Loucy (cell line): ENCODE measurements around the gene INHBC.

Experiments used
- H2AFZ ChIP-seq: fragments of 200-600 bp; sonication (generic); 2 replicates; pipeline ENCODE4 v1.6.0; 2016; ENCODE audit warnings: antibody characterized with exemption, mild to moderate bottlenecking, low read length, moderate library complexity
- H3F3A ChIP-seq: fragments of 200-600 bp; 2 replicates; pipeline ENCODE4 v1.6.0; 2016; ENCODE audit warnings: antibody characterized with exemption, low read depth, mild to moderate bottlenecking
- H3K27me3 ChIP-seq: fragments of 200-600 bp; sonication (generic); 2 replicates; pipeline ENCODE4 v1.6.1; 2014; ENCODE audit warnings: low read length, mild to moderate bottlenecking; ENCODE audit not compliant: insufficient read depth, poor library complexity, severe bottlenecking
- H3K36me3 ChIP-seq: fragments of 200-600 bp; sonication (generic); 2 replicates; pipeline ENCODE4 v1.6.1; 2016; ENCODE audit warnings: low read length; ENCODE audit not compliant: insufficient read depth
- H3K4me1 ChIP-seq: fragments of 200-600 bp; sonication (generic); 2 replicates; pipeline ENCODE4 v1.5.1; 2014; ENCODE audit warnings: low read length, mild to moderate bottlenecking; ENCODE audit not compliant: insufficient read depth, poor library complexity, severe bottlenecking
- H3K4me2 ChIP-seq: fragments of 200-600 bp; sonication (generic); 2 replicates; pipeline ENCODE4 v1.6.0; 2014; ENCODE audit warnings: antibody characterized with exemption, low read length, low read depth, mild to moderate bottlenecking; ENCODE audit not compliant: poor library complexity, severe bottlenecking
- H3K4me3 ChIP-seq: fragments of 200-600 bp; sonication (generic); 2 replicates; pipeline ENCODE4 v1.5.1; 2014; ENCODE audit warnings: low read length, mild to moderate bottlenecking, mixed read lengths; ENCODE audit not compliant: poor library complexity, severe bottlenecking
- H3K79me2 ChIP-seq: fragments of 200-600 bp; sonication (generic); 2 replicates; pipeline ENCODE4 v1.6.1; 2014; ENCODE audit warnings: low read length; ENCODE audit not compliant: insufficient read depth
- H3K9ac ChIP-seq: fragments of 200-600 bp; sonication (generic); 2 replicates; pipeline ENCODE4 v1.6.0; 2014; ENCODE audit warnings: mild to moderate bottlenecking, low read depth, low read length, moderate library complexity; ENCODE audit not compliant: poor library complexity, severe bottlenecking
- H3K9me2 ChIP-seq: fragments of 200-600 bp; sonication (generic); replicated peaks from 2 replicates; pipeline ENCODE4 v1.6.1; 2016; ENCODE audit warnings: low read depth, low read length, mixed read lengths
- H3K9me3 ChIP-seq: fragments of 200-600 bp; sonication (generic); 2 replicates; pipeline ENCODE4 v1.6.1; 2014; ENCODE audit warnings: mild to moderate bottlenecking, antibody characterized with exemption, low read length, low read depth; ENCODE audit not compliant: insufficient read depth
- H4K20me1 ChIP-seq: fragments of 200-600 bp; sonication (generic); 2 replicates; pipeline ENCODE4 v1.6.0; 2014; ENCODE audit warnings: antibody characterized with exemption, low read length, mild to moderate bottlenecking; ENCODE audit not compliant: insufficient read depth, poor library complexity, severe bottlenecking
- EZH2phosphoT487 ChIP-seq: fragments of 200-600 bp; IDR thresholded peaks from 2 replicates; pipeline ENCODE4 v1.6.1; 2018; ENCODE audit warnings: antibody characterized with exemption, mild to moderate bottlenecking, moderate library complexity, borderline replicate concordance
- TF ChIP-seq, protein P1 (sequence below): fragments of 200-600 bp; sonication (generic); conservative IDR thresholded peaks from 2 replicates; pipeline ENCODE4 v1.5.1; 2014; ENCODE audit warnings: mild to moderate bottlenecking, antibody characterized with exemption, low read length

Gene INHBC

DNA sequence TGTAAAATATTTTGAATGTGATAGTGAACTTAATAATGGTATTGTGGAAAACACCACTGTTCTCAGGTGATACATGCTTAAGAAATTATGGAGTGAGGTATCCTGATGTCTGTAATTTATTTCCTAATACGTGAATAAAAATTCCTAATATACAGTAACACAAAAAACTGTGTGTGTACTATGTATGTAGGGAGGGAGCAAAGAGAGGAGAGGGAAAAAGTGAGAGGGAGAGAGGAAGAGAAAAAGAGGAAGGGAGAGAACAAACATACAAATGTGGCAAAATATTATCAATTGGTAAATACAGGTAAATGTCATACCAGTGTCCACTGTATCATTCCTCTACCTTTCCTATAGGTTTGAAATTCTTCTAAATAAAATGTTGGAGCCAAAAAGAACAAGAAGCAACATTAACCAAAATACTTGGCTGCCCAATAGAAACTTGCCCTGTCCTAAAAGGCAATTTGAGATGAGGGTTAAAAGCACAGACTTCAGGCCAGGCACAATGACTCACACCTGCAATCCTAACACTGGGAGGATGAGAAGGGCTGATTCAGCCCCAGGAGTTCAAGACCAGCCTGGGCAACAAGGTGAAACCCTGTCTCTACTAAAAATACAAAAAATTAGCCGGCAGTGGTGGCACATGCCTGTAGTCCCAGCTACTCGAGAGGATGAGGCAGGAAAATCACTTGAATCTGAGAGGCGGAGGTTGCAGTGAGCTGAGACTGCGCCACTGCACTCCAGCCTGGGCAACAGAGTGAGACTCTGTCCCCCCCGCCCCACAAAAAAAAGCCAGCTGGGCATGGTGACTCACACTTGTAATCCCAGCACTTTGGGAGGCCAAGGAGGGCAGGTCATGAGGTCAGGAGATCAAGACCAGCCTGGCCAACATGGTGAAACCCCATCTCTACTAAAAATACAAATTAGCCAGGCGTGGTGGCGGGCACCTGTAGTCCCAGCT lies 18.3 kb upstream of the INHBC start:
- H3K27me3 ChIP-seq, result no peaks in the 10 kb centered on the region
- no peak overlapping the region for H3K9ac ChIP-seq
- no peaks in the 10 kb centered on the region; the same call in 1 of the 2 replicates for H3K79me2 ChIP-seq
- H4K20me1 ChIP-seq, result no peaks in the 10 kb centered on the region
- peaks cover 4% of the 10 kb centered on the region for H3K4me1 ChIP-seq
- no peak overlapping the region for H3K4me2 ChIP-seq
- no peak for TF ChIP-seq EZH2phosphoT487
- TF ChIP-seq, protein P1, sequence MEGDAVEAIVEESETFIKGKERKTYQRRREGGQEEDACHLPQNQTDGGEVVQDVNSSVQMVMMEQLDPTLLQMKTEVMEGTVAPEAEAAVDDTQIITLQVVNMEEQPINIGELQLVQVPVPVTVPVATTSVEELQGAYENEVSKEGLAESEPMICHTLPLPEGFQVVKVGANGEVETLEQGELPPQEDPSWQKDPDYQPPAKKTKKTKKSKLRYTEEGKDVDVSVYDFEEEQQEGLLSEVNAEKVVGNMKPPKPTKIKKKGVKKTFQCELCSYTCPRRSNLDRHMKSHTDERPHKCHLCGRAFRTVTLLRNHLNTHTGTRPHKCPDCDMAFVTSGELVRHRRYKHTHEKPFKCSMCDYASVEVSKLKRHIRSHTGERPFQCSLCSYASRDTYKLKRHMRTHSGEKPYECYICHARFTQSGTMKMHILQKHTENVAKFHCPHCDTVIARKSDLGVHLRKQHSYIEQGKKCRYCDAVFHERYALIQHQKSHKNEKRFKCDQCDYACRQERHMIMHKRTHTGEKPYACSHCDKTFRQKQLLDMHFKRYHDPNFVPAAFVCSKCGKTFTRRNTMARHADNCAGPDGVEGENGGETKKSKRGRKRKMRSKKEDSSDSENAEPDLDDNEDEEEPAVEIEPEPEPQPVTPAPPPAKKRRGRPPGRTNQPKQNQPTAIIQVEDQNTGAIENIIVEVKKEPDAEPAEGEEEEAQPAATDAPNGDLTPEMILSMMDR, result no peak
- no peaks in the 10 kb centered on the region for H3K9me3 ChIP-seq
- no peaks in the 10 kb centered on the region for H3F3A ChIP-seq
- no peaks in the 10 kb centered on the region for H3K36me3 ChIP-seq
- H3K4me3 ChIP-seq, result no peak overlapping the region
- H3K9me2 ChIP-seq, result no peaks in the 10 kb centered on the region
- no peak overlapping the region for H2AFZ ChIP-seq

GRCh38 chr12:57418255-57418654 lies 16.3 kb upstream of the INHBC start:
- H3K79me2 ChIP-seq, result peaks cover 3% of the 10 kb centered on the region; the same call in 1 of the 2 replicates
- TF ChIP-seq, protein P1, result no peak
- no peak for TF ChIP-seq EZH2phosphoT487
- H3F3A ChIP-seq, result no peaks in the 10 kb centered on the region

DNA sequence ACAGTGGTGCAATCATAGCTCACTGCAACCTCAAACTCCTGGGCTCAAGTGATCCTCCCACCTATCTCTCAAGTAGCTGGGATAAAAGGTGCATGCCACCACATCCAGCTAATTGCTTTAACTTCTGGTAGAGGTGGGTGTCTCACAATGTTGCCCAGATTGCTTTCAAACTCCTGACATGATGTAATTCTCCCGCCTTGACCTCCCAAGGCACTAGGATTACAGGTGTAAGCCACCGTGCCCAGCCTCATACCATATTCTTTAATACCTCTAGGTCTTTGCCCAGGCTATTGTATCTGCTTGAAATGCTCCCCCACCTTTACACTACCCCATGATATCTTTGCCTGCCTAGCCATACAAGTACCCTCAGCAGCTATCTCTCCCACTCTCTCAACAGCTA lies 15.1 kb upstream of the INHBC start:
- no peaks in the 10 kb centered on the region for H3K9me3 ChIP-seq
- no peak overlapping the region for H3K4me2 ChIP-seq
- H3K79me2 ChIP-seq, result peaks cover 4% of the 10 kb centered on the region; the same call in 1 of the 2 replicates
- no peak overlapping the region for H2AFZ ChIP-seq
- H4K20me1 ChIP-seq, result no peaks in the 10 kb centered on the region
- TF ChIP-seq, protein P1, result no peak
- TF ChIP-seq EZH2phosphoT487, result no peak
- no peaks in the 10 kb centered on the region for H3K4me1 ChIP-seq
- no peaks in the 10 kb centered on the region for H3K9me2 ChIP-seq
- H3K36me3 ChIP-seq, result no peaks in the 10 kb centered on the region
- no peak overlapping the region for H3K9ac ChIP-seq
- no peak overlapping the region for H3K4me3 ChIP-seq
- no peaks in the 10 kb centered on the region for H3K27me3 ChIP-seq
- no peaks in the 10 kb centered on the region for H3F3A ChIP-seq

More at GRCh38 chr12:57418255-57418654, 16.3 kb upstream of the INHBC start:
- Histone ChIP-seq H3K9me3 (no peaks in the 10 kb centered on the region), H3K36me3 (no peaks in the 10 kb centered on the region), H3K9ac (no peak overlapping the region), H3K4me1 (no peaks in the 10 kb centered on the region), H3K4me3 (no peak overlapping the region), H3K9me2 (no peaks in the 10 kb centered on the region), H2AFZ (no peak overlapping the region), H3K27me3 (no peaks in the 10 kb centered on the region), H3K4me2 (no peak overlapping the region), H4K20me1 (no peaks in the 10 kb centered on the region)
